ENCODE data around the gene SLC6A12. TPM values are rescaled to one million over a fixed set of nuclear protein-coding genes. Genes with fewer than 3 reads are reported as not detected.

SLC6A12 gene
- total RNA-seq, 1 experiment from 2014 or later = not detected

GRCh38 chr12:175250-175649, 38.7 kb downstream of the SLC6A12 start:
- no peak for TF ChIP-seq CTCF (conservative IDR thresholded peaks at IDR 0.05)
- TF ChIP-seq EZH2 (IDR thresholded peaks at IDR 0.05; ENCODE audit: low read depth) = no peak
- no peak for DNase-seq
- Histone ChIP-seq H3K27ac (no peak overlapping the region), H4K20me1 (ENCODE audit: insufficient read depth) (no peaks in the 10 kb centered on the region), H3K27me3 (ENCODE audit: insufficient read depth, low read depth) (peaks cover 32% of the 10 kb centered on the region), H3K79me2 (ENCODE audit: low read depth) (no peaks in the 10 kb centered on the region), H3K9me3 (ENCODE audit: insufficient read depth, low read depth) (no peaks in the 10 kb centered on the region), H3K9me2 (ENCODE audit: insufficient read depth) (no peaks in the 10 kb centered on the region), H3K4me3 (no peak overlapping the region), H2AFZ (no peak overlapping the region), H3K4me1 (replicated peaks; ENCODE audit: insufficient read depth) (peaks cover 15% of the 10 kb centered on the region), H3K36me3 (ENCODE audit: low read depth) (no peaks in the 10 kb centered on the region), H3K4me2 (no peak overlapping the region), H3F3A (ENCODE audit: insufficient read depth, low read depth) (no peaks in the 10 kb centered on the region)
- BruUV-seq (replicated peaks) = no TSS peak
- intact Hi-C loops (cut with micrococcal nuclease; ENCODE audit: unreplicated experiment) = no loop called here
- ChIA-PET CTCF (no interaction called here), POLR2A (ENCODE audit: unreplicated experiment) (no interaction called here)

GRCh38 chr12:174596-174995, 39.4 kb downstream of the SLC6A12 start:
- Histone ChIP-seq H3K27ac (no peak overlapping the region), H3K4me3 (no peak overlapping the region), H2AFZ (no peak overlapping the region), H3K4me1 (replicated peaks; ENCODE audit: insufficient read depth) (peaks cover 15% of the 10 kb centered on the region), H3K27me3 (ENCODE audit: insufficient read depth, low read depth) (peaks cover 39% of the 10 kb centered on the region), H3K36me3 (ENCODE audit: low read depth) (no peaks in the 10 kb centered on the region), H3K9me3 (ENCODE audit: insufficient read depth, low read depth) (no peaks in the 10 kb centered on the region), H3K9me2 (ENCODE audit: insufficient read depth) (no peaks in the 10 kb centered on the region), H3F3A (ENCODE audit: insufficient read depth, low read depth) (no peaks in the 10 kb centered on the region), H3K4me2 (no peak overlapping the region), H3K79me2 (ENCODE audit: low read depth) (no peaks in the 10 kb centered on the region), H4K20me1 (ENCODE audit: insufficient read depth) (no peaks in the 10 kb centered on the region)
- BruUV-seq (replicated peaks) = no TSS peak
- DNase-seq = no peak
- POLR2A ChIA-PET (ENCODE audit: unreplicated experiment) = no interaction called here
- TF ChIP-seq EZH2 (IDR thresholded peaks at IDR 0.05; ENCODE audit: low read depth) = no peak
- TF ChIP-seq CTCF (conservative IDR thresholded peaks at IDR 0.05) = no peak
- CTCF ChIA-PET = no interaction called here
- intact Hi-C loops (cut with micrococcal nuclease; ENCODE audit: unreplicated experiment) = no loop called here

GRCh38 chr12:174124-174523, 39.8 kb downstream of the SLC6A12 start:
- POLR2A ChIA-PET (ENCODE audit: unreplicated experiment) = no interaction called here
- TF ChIP-seq EZH2 (IDR thresholded peaks at IDR 0.05; ENCODE audit: low read depth) = no peak
- TF ChIP-seq CTCF (conservative IDR thresholded peaks at IDR 0.05) = no peak
- peaks cover 44% of the 10 kb centered on the region for H3K27me3 ChIP-seq (ENCODE audit: insufficient read depth, low read depth)

More at GRCh38 chr12:174124-174523, 39.8 kb downstream of the SLC6A12 start:
- H4K20me1 ChIP-seq (ENCODE audit: insufficient read depth) = no peaks in the 10 kb centered on the region
- H3K9me2 ChIP-seq (ENCODE audit: insufficient read depth) = no peaks in the 10 kb centered on the region
- no peaks in the 10 kb centered on the region for H3K9me3 ChIP-seq (ENCODE audit: insufficient read depth, low read depth)
- H3K79me2 ChIP-seq (ENCODE audit: low read depth) = no peaks in the 10 kb centered on the region
- H3K4me2 ChIP-seq = no peak overlapping the region
- H3K36me3 ChIP-seq (ENCODE audit: low read depth) = no peaks in the 10 kb centered on the region
- CTCF ChIA-PET = no interaction called here
- H3K4me1 ChIP-seq (replicated peaks; ENCODE audit: insufficient read depth) = peaks cover 15% of the 10 kb centered on the region
- BruUV-seq (replicated peaks) = no TSS peak
- intact Hi-C loops (cut with micrococcal nuclease; ENCODE audit: unreplicated experiment) = no loop called here
- no peak overlapping the region for H2AFZ ChIP-seq
- no peaks in the 10 kb centered on the region for H3F3A ChIP-seq (ENCODE audit: insufficient read depth, low read depth)
- no peak overlapping the region for H3K4me3 ChIP-seq
- no peak overlapping the region for H3K27ac ChIP-seq
- no peak for DNase-seq
